Measurements from ENCODE around the gene SLC17A7.
A peak's percentile ranks its signal among the peaks of the same experiment; 100 is the strongest.

Gene SLC17A7

DNA sequence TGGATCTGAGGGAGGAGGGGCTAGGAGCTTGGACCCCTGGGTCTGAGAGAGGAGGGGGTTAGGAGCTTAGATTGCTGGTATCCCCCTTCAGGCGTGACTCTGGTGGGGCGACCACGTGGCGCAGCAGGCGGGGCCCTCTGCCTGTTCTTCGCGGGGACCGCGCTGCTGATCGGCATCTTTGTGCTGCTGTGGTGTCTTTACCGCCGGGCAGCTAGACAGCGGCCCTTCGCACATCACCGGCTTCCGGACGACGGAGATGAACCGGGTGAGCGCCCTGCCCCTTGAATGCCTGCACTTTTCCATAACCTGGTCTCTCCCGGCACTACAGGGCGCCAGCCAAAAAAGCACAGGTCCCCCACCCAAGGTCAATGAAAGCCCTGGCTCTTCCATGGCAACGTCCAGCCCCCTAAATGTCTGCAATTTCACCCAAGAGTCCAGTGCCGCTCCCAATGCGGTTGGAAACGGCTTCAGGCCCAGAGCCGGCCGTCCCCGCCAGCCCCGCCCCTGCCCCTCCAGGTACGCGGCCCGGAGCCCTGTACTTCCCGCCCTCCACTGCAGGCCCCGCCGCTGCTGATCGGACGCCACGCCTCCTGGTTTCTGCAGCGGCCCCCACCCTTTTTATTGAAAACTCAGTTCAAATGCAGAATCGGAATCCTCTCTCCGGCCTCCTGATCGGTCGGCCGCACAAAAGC lies 13.3 kb downstream of the SLC17A7 start:
- Histone ChIP-seq H4K20me1 (ENCODE audit: control insufficient read depth, insufficient read depth, low read depth, low read length) (no peaks in the 10 kb centered on the region), H3K4me1 (ENCODE audit: control insufficient read depth, low read length) (peaks cover 49% of the 10 kb centered on the region), H3K4me2 (ENCODE audit: low read length) (peak overlapping the region; percentile 10; the same call in 1 of the 2 replicates), H3F3A (ENCODE audit: control insufficient read depth, insufficient read depth) (0 out of 2 replicates have a peak, but pooled peaks cover 7% of the 10 kb centered on the region), H3K9me2 (replicated peaks; ENCODE audit: control insufficient read depth, low read length) (no peaks in the 10 kb centered on the region), H3K9me3 (ENCODE audit: control insufficient read depth, insufficient read depth, low read length) (no peaks in the 10 kb centered on the region), H3K27me3 (ENCODE audit: control insufficient read depth, low read length) (peaks cover 70% of the 10 kb centered on the region), H3K27ac (ENCODE audit: low read depth, low read length) (no peak overlapping the region), H3K79me2 (ENCODE audit: control insufficient read depth, low read length) (no peaks in the 10 kb centered on the region), H3K4me3 (ENCODE audit: low read length) (no peak overlapping the region), H3K36me3 (ENCODE audit: control insufficient read depth, low read length) (no peaks in the 10 kb centered on the region)
- TF ChIP-seq EZH2phosphoT487 (IDR thresholded peaks at IDR 0.05; ENCODE audit: borderline replicate concordance, low read length), result peak; percentile 92; the same call in 1 of the 2 replicates
- no peak for TF ChIP-seq CTCF (IDR thresholded peaks at IDR 0.05; ENCODE audit: low read depth, low read length, poor library complexity, severe bottlenecking)

DNA sequence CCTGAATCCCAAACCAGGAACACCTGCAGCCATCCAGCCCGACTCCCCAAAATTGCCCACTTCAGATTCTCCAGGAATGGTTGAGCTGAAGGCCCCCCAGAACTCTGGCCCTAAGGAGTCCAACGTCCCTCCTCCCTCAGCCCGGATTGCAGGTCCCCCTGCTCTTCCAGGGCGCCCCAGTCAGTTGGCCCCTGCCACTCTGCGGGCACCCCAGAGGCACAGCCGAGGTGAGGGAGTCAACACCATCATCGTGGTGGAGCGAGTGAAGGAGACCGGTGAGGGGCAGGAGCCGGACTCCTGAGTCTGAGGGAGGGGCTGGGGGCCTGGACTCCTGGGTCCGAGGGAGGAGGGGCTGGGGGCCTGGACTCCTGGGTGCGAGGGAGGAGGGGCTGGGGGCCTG lies 14.0 kb downstream of the SLC17A7 start:
- Histone ChIP-seq H3K4me3 (ENCODE audit: low read length) (no peak overlapping the region), H3K36me3 (ENCODE audit: control insufficient read depth, low read length) (no peaks in the 10 kb centered on the region), H4K20me1 (ENCODE audit: control insufficient read depth, insufficient read depth, low read depth, low read length) (no peaks in the 10 kb centered on the region), H3K4me2 (ENCODE audit: low read length) (no peak overlapping the region), H3K9me3 (ENCODE audit: control insufficient read depth, insufficient read depth, low read length) (no peaks in the 10 kb centered on the region), H3K79me2 (ENCODE audit: control insufficient read depth, low read length) (no peaks in the 10 kb centered on the region), H3K9me2 (replicated peaks; ENCODE audit: control insufficient read depth, low read length) (no peaks in the 10 kb centered on the region), H3K4me1 (ENCODE audit: control insufficient read depth, low read length) (peaks cover 49% of the 10 kb centered on the region), H3K27ac (ENCODE audit: low read depth, low read length) (no peak overlapping the region), H3K27me3 (ENCODE audit: control insufficient read depth, low read length) (peaks cover 76% of the 10 kb centered on the region), H3F3A (ENCODE audit: control insufficient read depth, insufficient read depth) (0 out of 2 replicates have a peak, but pooled peaks cover 7% of the 10 kb centered on the region)
- no peak for TF ChIP-seq CTCF (IDR thresholded peaks at IDR 0.05; ENCODE audit: low read depth, low read length, poor library complexity, severe bottlenecking)
- TF ChIP-seq EZH2phosphoT487 (IDR thresholded peaks at IDR 0.05; ENCODE audit: borderline replicate concordance, low read length), result no peak

DNA sequence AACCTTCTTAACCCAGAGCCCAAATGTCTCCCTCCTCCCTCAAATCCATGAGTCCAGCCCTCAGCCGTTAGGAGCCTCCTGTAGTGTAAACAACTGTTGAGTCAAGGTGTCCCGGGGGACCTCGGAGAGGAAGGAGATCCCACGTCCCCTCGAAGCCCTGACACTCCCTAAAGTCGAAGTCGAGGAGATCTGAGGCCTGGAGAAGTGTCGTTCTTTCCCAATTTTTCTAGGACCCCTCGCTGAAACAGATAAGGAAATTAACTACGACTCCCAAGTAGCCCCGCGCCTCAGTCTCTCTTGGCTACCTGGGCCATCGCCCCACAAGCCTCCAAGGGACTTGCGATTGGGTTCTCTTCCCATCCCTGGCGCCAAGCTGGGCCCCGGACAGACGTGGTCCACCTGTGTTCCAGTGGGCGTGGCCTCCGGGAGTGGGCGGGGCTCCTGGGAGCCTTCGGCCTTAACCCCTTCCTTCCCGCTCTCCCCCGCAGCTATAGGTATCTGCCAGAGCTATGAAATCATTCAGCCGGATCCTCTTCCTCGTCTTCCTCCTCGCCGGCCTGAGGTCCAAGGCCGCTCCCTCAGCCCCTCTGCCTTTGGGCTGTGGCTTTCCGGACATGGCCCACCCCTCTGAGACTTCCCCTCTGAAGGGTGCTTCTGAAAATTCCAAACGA lies 15.3 kb downstream of the SLC17A7 start:
- Histone ChIP-seq H3F3A (ENCODE audit: control insufficient read depth, insufficient read depth) (peaks cover 7% of the 10 kb centered on the region; the same call in 1 of the 2 replicates), H3K4me3 (ENCODE audit: low read length) (no peak overlapping the region), H3K4me2 (ENCODE audit: low read length) (peak overlapping the region; percentile 23; the same call in 1 of the 2 replicates), H3K9me2 (replicated peaks; ENCODE audit: control insufficient read depth, low read length) (no peaks in the 10 kb centered on the region), H4K20me1 (ENCODE audit: control insufficient read depth, insufficient read depth, low read depth, low read length) (no peaks in the 10 kb centered on the region), H3K27me3 (ENCODE audit: control insufficient read depth, low read length) (peaks cover 87% of the 10 kb centered on the region), H3K36me3 (ENCODE audit: control insufficient read depth, low read length) (no peaks in the 10 kb centered on the region), H3K27ac (ENCODE audit: low read depth, low read length) (no peak overlapping the region), H3K9me3 (ENCODE audit: control insufficient read depth, insufficient read depth, low read length) (no peaks in the 10 kb centered on the region), H3K4me1 (ENCODE audit: control insufficient read depth, low read length) (peaks cover 52% of the 10 kb centered on the region), H3K79me2 (ENCODE audit: control insufficient read depth, low read length) (no peaks in the 10 kb centered on the region)
- TF ChIP-seq EZH2phosphoT487 (IDR thresholded peaks at IDR 0.05; ENCODE audit: borderline replicate concordance, low read length) (no peak), CTCF (IDR thresholded peaks at IDR 0.05; ENCODE audit: low read depth, low read length, poor library complexity, severe bottlenecking) (no peak)
